HepG2 (cell line): ENCODE results near the gene TNFAIP8L3. TPM values are rescaled to one million over a fixed set of nuclear protein-coding genes. Genes with fewer than 3 reads are reported as not detected.

Experiments used
- ATAC-seq: fragments of 200-7000 bp; cut with Tn5 transposase; 3 replicates; pipeline ENCODE4 v1.9.1; 2020; ENCODE audit warnings: mild to moderate bottlenecking, moderate library complexity
- BruUV-seq: library from RNA; stranded (reverse); fragments of 400-500 nt; replicated peaks from 2 replicates; lab custom pipeline; 2021; lab: Mats Ljungman, UMichigan
- CTCF ChIA-PET: fragments of 300-600 bp; formaldehyde crosslinking; extraction: SDS; loops from one replicate; lab custom pipeline; 2021; ENCODE audit warnings: low total read pairs, inconsistent platforms, low intra/inter-chr PET ratio; lab: Yijun Ruan, JAX
- POLR2A ChIA-PET: fragments of 350-600 bp; sonication (Branson Sonifier 250); formaldehyde crosslinking; loops from one replicate; lab custom pipeline; 2020; ENCODE audit warnings: antibody characterized with exemption, inconsistent platforms; lab: Yijun Ruan, JAX
- DNase-seq: peaks from one replicate; pipeline ENCODE4 v3.0.0-alpha.2; 2015; ENCODE audit warnings: low spot score
- FAIRE-seq: peaks from 3 replicates; lab custom pipeline; 2011; peaks lifted over from hg19 to GRCh38; lab: Jason Lieb, UNC
- H2AFZ ChIP-seq: one replicate; pipeline ENCODE4 v1.6.1; 2011; ENCODE audit warnings: low read length, inconsistent platforms
- H3K27ac ChIP-seq: fragments of 300-600 bp; 3 replicates; pipeline ENCODE4 v1.8.0; 2011; ENCODE audit warnings: mixed run types, mild to moderate bottlenecking, mixed read lengths, low read length, inconsistent platforms; ENCODE audit not compliant: insufficient read depth; ENCODE audit errors: extremely low read length
- H3K27me3 ChIP-seq, 2 experiments: fragments of 200-600 bp in 1 of 2; 2 replicates in 1 of 2; 3 replicates in 1 of 2; pipeline versions ENCODE4 v1.6.0 to v1.8.0; 2011; ENCODE audit warnings: low read length in 2 of 2, mild to moderate bottlenecking in 2 of 2, moderate library complexity in 2 of 2, inconsistent platforms in 1 of 2; ENCODE audit not compliant: insufficient read depth in 2 of 2, control insufficient read depth in 1 of 2
- H3K36me3 ChIP-seq, 2 experiments: fragments of 200-600 bp in 1 of 2; replicated peaks in 1 of 2; 2 replicates in 1 of 2; 3 replicates in 1 of 2; pipeline versions ENCODE4 v1.5.1 to v1.8.0; 2011; ENCODE audit warnings: low read length in 2 of 2, inconsistent platforms in 1 of 2; ENCODE audit not compliant: insufficient read depth in 2 of 2, control insufficient read depth in 1 of 2
- H3K4me1 ChIP-seq: 2 replicates; pipeline ENCODE4 v1.5.1; 2012; ENCODE audit warnings: low read length, inconsistent platforms; ENCODE audit not compliant: insufficient read depth
- H3K4me2 ChIP-seq: 2 replicates; pipeline ENCODE4 v1.6.0; 2011; ENCODE audit warnings: low read depth, low read length, inconsistent platforms
- H3K4me3 ChIP-seq, 3 experiments: fragments of 200-600 bp in 1 of 3; sonication (generic), shearing (Covaris generic) in 1 of 3; replicated peaks in 1 of 3; 2 replicates each; pipeline ENCODE4 v1.5.1; 2011 to 2016; ENCODE audit warnings: low read length in 3 of 3, inconsistent platforms in 2 of 3, low read depth in 2 of 3, mild to moderate bottlenecking in 2 of 3, control low read depth in 1 of 3, mixed read lengths in 1 of 3; ENCODE audit not compliant: insufficient read depth in 1 of 3
- H3K79me2 ChIP-seq: one replicate; pipeline ENCODE4 v1.6.1; 2011; ENCODE audit warnings: low read length, inconsistent platforms; ENCODE audit not compliant: insufficient read depth
- H3K9ac ChIP-seq: 2 replicates; pipeline ENCODE4 v1.6.0; 2011; ENCODE audit warnings: mild to moderate bottlenecking, low read depth, low read length, inconsistent platforms; ENCODE audit not compliant: insufficient read depth
- H3K9me3 ChIP-seq: 2 replicates; pipeline ENCODE4 v1.5.1; 2012; ENCODE audit warnings: mild to moderate bottlenecking, low read length
- H4K20me1 ChIP-seq: 2 replicates; pipeline ENCODE4 v1.6.0; 2011; ENCODE audit warnings: inconsistent platforms, mild to moderate bottlenecking, low read length, moderate library complexity; ENCODE audit not compliant: insufficient read depth
- ARNT2 ChIP-seq: sonication (generic); formaldehyde crosslinking; IDR thresholded peaks from 2 replicates; pipeline ENCODE4 v1.8.0; 2022; ENCODE audit warnings: mild to moderate bottlenecking, low read depth, missing genetic modification reagents, moderate library complexity
- CBX5 ChIP-seq: sonication (generic); formaldehyde crosslinking; IDR thresholded peaks from 2 replicates; pipeline ENCODE4 v1.4.0; 2020; ENCODE audit warnings: missing genetic modification reagents, borderline replicate concordance
- DNMT3B ChIP-seq: conservative IDR thresholded peaks from 2 replicates; pipeline ENCODE4 v1.6.1; 2016; ENCODE audit warnings: missing biosample characterization, control low read depth
- HMGXB3 ChIP-seq: sonication (generic); formaldehyde crosslinking; IDR thresholded peaks from 2 replicates; pipeline ENCODE4 v1.4.0; 2020; ENCODE audit warnings: missing genetic modification reagents, borderline replicate concordance
- MTA1 ChIP-seq: sonication (generic); formaldehyde crosslinking; IDR thresholded peaks from 2 replicates; pipeline ENCODE4 v1.4.0; 2020; ENCODE audit warnings: missing genetic modification reagents, mild to moderate bottlenecking, borderline replicate concordance
- SKI ChIP-seq: fragments of 450-650 bp; IDR thresholded peaks from one replicate; pipeline ENCODE4 v1.6.1; 2018; ENCODE audit warnings: mild to moderate bottlenecking; ENCODE audit not compliant: partially characterized antibody
- SNAPC4 ChIP-seq: sonication (generic); formaldehyde crosslinking; IDR thresholded peaks from 2 replicates; pipeline ENCODE4 v1.4.0; 2020; ENCODE audit warnings: mild to moderate bottlenecking, missing genetic modification reagents
- TEF ChIP-seq: sonication (generic); formaldehyde crosslinking; IDR thresholded peaks from 2 replicates; pipeline ENCODE4 v1.5.0; 2020; ENCODE audit warnings: missing genetic modification reagents
- TRIM24 ChIP-seq: sonication (generic); formaldehyde crosslinking; IDR thresholded peaks from 2 replicates; pipeline ENCODE4 v1.8.0; 2022; ENCODE audit warnings: mild to moderate bottlenecking, missing genetic modification reagents
- ZNF510 ChIP-seq: sonication (generic); formaldehyde crosslinking; IDR thresholded peaks from 2 replicates; pipeline ENCODE4 v1.4.0; 2020; ENCODE audit warnings: low read depth, mild to moderate bottlenecking, missing genetic modification reagents
- ZNF557 ChIP-seq: sonication (generic); formaldehyde crosslinking; IDR thresholded peaks from 2 replicates; pipeline ENCODE4 v1.4.0; 2020; ENCODE audit warnings: missing genetic modification reagents
- ZNF589 ChIP-seq: sonication (generic); formaldehyde crosslinking; conservative IDR thresholded peaks from 2 replicates; pipeline ENCODE4 v1.8.0; 2022; ENCODE audit warnings: mild to moderate bottlenecking, moderate library complexity, missing genetic modification reagents
- ZNF740 ChIP-seq: sonication (generic); formaldehyde crosslinking; IDR thresholded peaks from 2 replicates; pipeline ENCODE4 v1.4.0; 2020; ENCODE audit warnings: missing genetic modification reagents
- ZNF775 ChIP-seq: sonication (generic); formaldehyde crosslinking; IDR thresholded peaks from 2 replicates; pipeline ENCODE4 v1.4.0; 2020; ENCODE audit warnings: missing genetic modification reagents, mild to moderate bottlenecking, moderate library complexity, borderline replicate concordance
- WGBS: methylation state at CpG from one replicate; pipeline ENCODE4 v1.1.6; 2017; ENCODE audit warnings: low lambda C conversion rate; 5-methylcytosine and 5-hydroxymethylcytosine counted together
- in situ Hi-C: cut with HindIII; loops from 2 replicates; pipeline ENCODE4 v1.10.0; 2017; ENCODE audit warnings: low pct_unique_long_range_greater_than_20kb; ENCODE audit not compliant: extremely low pct_ligation_motif_present
- intact Hi-C: fragments of 100-400 bp; cut with micrococcal nuclease; formaldehyde crosslinking; loops from one replicate; pipeline ENCODE4 v1.10.0; 2022; ENCODE audit not compliant: unreplicated experiment
- polyA plus RNA-seq, 8 experiments: library from polyadenylated mRNA; depleted of rRNA in 3 of 8; stranded (reverse) in 7 of 8; unstranded in 1 of 8; fragments of >200 nt; fragmentation: Illumina TruSeq in 4 of 8; extraction: Trizol in 4 of 8; gene quantifications; 2 replicates each; pipeline versions ENCODE4 v1.2.1 to v1.2.3, GENCODE V29; 2011 to 2016; ENCODE audit warnings: low read depth in 4 of 8, missing spikeins in 1 of 8, mixed read lengths in 1 of 8; ENCODE audit not compliant: insufficient read depth in 1 of 8
- total RNA-seq, 5 experiments: library from RNA; depleted of rRNA; stranded (reverse); fragments of >200 nt; fragmentation: Illumina TruSeq; extraction: Trizol; gene quantifications; 2 replicates each; pipeline ENCODE4 v1.2.3, GENCODE V29; 2016; ENCODE audit warnings: low read depth in 1 of 5

TNFAIP8L3 gene
- total and polyA plus RNA-seq, 2 of the 13 experiments (the other 11 are each of a cell fraction or from before 2014, with no cell fraction given), result 0.15 to 4.0 TPM

- peaks cover 52% of the 10 kb centered on the region for H3K4me1 ChIP-seq
- ChIA-PET POLR2A (no interaction called here), CTCF (no interaction called here)
- no peaks in the 10 kb centered on the region for H3K36me3 ChIP-seq
- H3K9me3 ChIP-seq, result no peaks in the 10 kb centered on the region
- H2AFZ ChIP-seq, result no peak overlapping the region
- ATAC-seq (no peak), FAIRE-seq (no peak), DNase-seq (no peak)
- in situ Hi-C loops, result no loop called here
- H3K27ac ChIP-seq, result no peak overlapping the region
- no peak overlapping the region for H3K9ac ChIP-seq
- 92% methylated on average over 4 of the region's 4 CpGs for WGBS
- BruUV-seq, result no TSS peak
- H3K4me2 ChIP-seq, result no peak overlapping the region
- peaks cover 14% of the 10 kb centered on the region; the same call in 1 of the 2 replicates for H4K20me1 ChIP-seq
- no peaks in the 10 kb centered on the region for H3K27me3 ChIP-seq
- peaks cover 28% of the 10 kb centered on the region for H3K79me2 ChIP-seq
- intact Hi-C loops, result no loop called here
- H3K4me3 ChIP-seq, result no peak overlapping the region
- TF ChIP-seq ZNF740 (CRISPR knock-in tag) (no peak), MTA1 (CRISPR knock-in tag) (no peak), CBX5 (CRISPR knock-in tag) (no peak), ZNF589 (no peak), ZNF510 (no peak), TEF (no peak), SKI (no peak), HMGXB3 (CRISPR knock-in tag) (no peak), TRIM24 (CRISPR knock-in tag) (no peak), ARNT2 (CRISPR knock-in tag) (no peak), DNMT3B (no peak), SNAPC4 (CRISPR knock-in tag) (no peak), ZNF775 (CRISPR knock-in tag) (no peak), ZNF557 (CRISPR knock-in tag) (no peak)
Observed at GRCh38 chr15:51044037-51044727, 50.5 kb downstream of the TNFAIP8L3 start.
